Cardiac fibroblast (primary cell): ENCODE measurements around the gene FRA10AC1.

ENCODE experiments used
- DNase-seq, 2 donors: peaks; one replicate each; pipeline versions ENCODE4 v3.0.0 to v3.0.0-alpha.2; 2010; ENCODE audit warnings: low read depth in 2 of 2
- H3K4me3 ChIP-seq, 2 donors: replicated peaks in 1 of 2; 1 replicate in 1 of 2; 2 replicates in 1 of 2; pipeline ENCODE4 v1.5.1; 2011; ENCODE audit warnings: low read depth in 2 of 2, low read length in 2 of 2, mild to moderate bottlenecking in 2 of 2, moderate library complexity in 1 of 2
- CTCF ChIP-seq: IDR thresholded peaks from one replicate; pipeline ENCODE4 v1.5.1; 2011; ENCODE audit warnings: low read depth, mild to moderate bottlenecking, low read length, inconsistent platforms

Gene FRA10AC1

GRCh38 chr10:93654201-93654600, 48.2 kb downstream of the FRA10AC1 start:
- DNase-seq, result no peak
- TF ChIP-seq CTCF, result no peak
- no peak overlapping the region for H3K4me3 ChIP-seq

GRCh38 chr10:93652857-93653256, 49.5 kb downstream of the FRA10AC1 start:
- peak; percentile 29 to 64 for DNase-seq
- TF ChIP-seq CTCF, result no peak
- no peak overlapping the region for H3K4me3 ChIP-seq

- no peak overlapping the region for H3K4me3 ChIP-seq
- no peak for DNase-seq
- no peak for TF ChIP-seq CTCF
These were observed 62.6 kb downstream of the FRA10AC1 start for GRCh38 chr10:93639791-93640190.

- no peak for DNase-seq
- no peak for TF ChIP-seq CTCF
- H3K4me3 ChIP-seq, result no peak overlapping the region
These were observed 71.5 kb downstream of the FRA10AC1 start for GRCh38 chr10:93630625-93631557.

GRCh38 chr10:93629647-93630305, 72.6 kb downstream of the FRA10AC1 start:
- DNase-seq, result no peak
- no peak overlapping the region for H3K4me3 ChIP-seq
- no peak for TF ChIP-seq CTCF

GRCh38 chr10:93628858-93629257, 73.5 kb downstream of the FRA10AC1 start:
- no peak overlapping the region for H3K4me3 ChIP-seq
- no peak for TF ChIP-seq CTCF
- DNase-seq, result no peak
